B cell (primary cell): Measurements from ENCODE around the gene PLEK2. TPM values are rescaled to one million over a fixed set of nuclear protein-coding genes. Genes with fewer than 3 reads are reported as not detected.

Experiments
- ATAC-seq: fragments of 200-7000 bp; cut with Tn5 transposase; one replicate; pipeline ENCODE4 v1.10.0; 2021; ENCODE audit warnings: low read depth, mild to moderate bottlenecking, moderate number of reproducible peaks, moderate library complexity
- CTCF ChIA-PET: fragments of 350-600 bp; sonication (Branson Sonifier 250); formaldehyde crosslinking; loops from one replicate; lab custom pipeline; 2021; ENCODE audit warnings: antibody characterized with exemption, inconsistent platforms; lab: Charles Lee
- POLR2A ChIA-PET: fragments of 350-600 bp; sonication (Branson Sonifier 250); formaldehyde crosslinking; loops from one replicate; lab custom pipeline; 2021; ENCODE audit warnings: antibody characterized with exemption; lab: Charles Lee
- DNase-seq: peaks from one replicate; pipeline ENCODE4 v3.0.0; 2013
- H2AFZ ChIP-seq: 2 replicates; pipeline ENCODE4 v1.6.1; 2012; ENCODE audit warnings: mild to moderate bottlenecking, low read depth, low read length; ENCODE audit not compliant: insufficient read depth, poor library complexity, severe bottlenecking
- H3K27ac ChIP-seq, 2 donors: 1 replicate in 1 of 2; 2 replicates in 1 of 2; pipeline ENCODE4 v1.5.1; 2012 to 2013; ENCODE audit warnings: low read length in 2 of 2, mild to moderate bottlenecking in 2 of 2, moderate library complexity in 1 of 2
- H3K27me3 ChIP-seq, 4 experiments: fragments of 200-600 bp in 1 of 4; sonication (generic) in 1 of 4; replicated peaks in 1 of 4; 1 replicate in 2 of 4; 2 replicates in 2 of 4; pipeline versions ENCODE4 v1.6.1 to v1.7.0; 2013 to 2016; ENCODE audit warnings: low read length in 3 of 4, mild to moderate bottlenecking in 2 of 4, mixed read lengths in 1 of 4, moderate library complexity in 1 of 4; ENCODE audit not compliant: insufficient read depth in 4 of 4, control insufficient read depth in 3 of 4; ENCODE audit errors: control extremely low read depth in 1 of 4
- H3K36me3 ChIP-seq, 2 experiments: replicated peaks in 1 of 2; 1 replicate in 1 of 2; 2 replicates in 1 of 2; pipeline versions ENCODE4 v1.6.1 to v1.7.1; 2013; ENCODE audit warnings: low read length in 1 of 2; ENCODE audit not compliant: insufficient read depth in 2 of 2, control insufficient read depth in 1 of 2; ENCODE audit errors: control extremely low read depth in 1 of 2, extremely low read depth in 1 of 2
- H3K4me1 ChIP-seq, 2 donors: fragments of 200-600 bp in 1 of 2; sonication (generic) in 1 of 2; 1 replicate in 1 of 2; 2 replicates in 1 of 2; pipeline versions ENCODE4 v1.5.1 to v1.6.1; 2013 to 2017; ENCODE audit warnings: low read length in 2 of 2; ENCODE audit not compliant: control insufficient read depth in 2 of 2, insufficient read depth in 2 of 2
- H3K4me2 ChIP-seq: replicated peaks from 2 replicates; pipeline ENCODE3; 2012; ENCODE audit warnings: mild to moderate bottlenecking, low read depth, low read length; ENCODE audit not compliant: poor library complexity, severe bottlenecking
- H3K4me3 ChIP-seq, 5 experiments: fragments of 200-600 bp in 1 of 5; sonication (generic) in 1 of 5; 1 replicate in 3 of 5; 2 replicates in 2 of 5; pipeline versions ENCODE4 v1.5.1 to v1.7.0; 2011 to 2016; ENCODE audit warnings: low read length in 4 of 5, mild to moderate bottlenecking in 4 of 5, low read depth in 2 of 5, control low read depth in 1 of 5, moderate library complexity in 1 of 5; ENCODE audit not compliant: insufficient read depth in 1 of 5; ENCODE audit errors: control extremely low read depth in 1 of 5, extremely low read depth in 1 of 5
- H3K79me2 ChIP-seq: fragments of 200-600 bp; sonication (generic); one replicate; pipeline ENCODE4 v1.6.0; 2016; ENCODE audit warnings: low read length; ENCODE audit not compliant: control insufficient read depth, insufficient read depth
- H3K9ac ChIP-seq: fragments of 200-600 bp; sonication (generic); 2 replicates; pipeline ENCODE4 v1.6.1; 2017; ENCODE audit warnings: mild to moderate bottlenecking, low read length, moderate library complexity
- H3K9me3 ChIP-seq, 3 donors: one replicate each; pipeline versions ENCODE4 v1.6.1 to v1.7.1; 2013; ENCODE audit warnings: low read length in 2 of 3; ENCODE audit not compliant: control insufficient read depth in 2 of 3, insufficient read depth in 1 of 3; ENCODE audit errors: control extremely low read depth in 1 of 3
- H4K20me1 ChIP-seq: 2 replicates; pipeline ENCODE4 v1.6.0; 2012; ENCODE audit warnings: mild to moderate bottlenecking, low read length; ENCODE audit not compliant: insufficient read depth, control insufficient read depth, poor library complexity, severe bottlenecking
- H3K27ac Mint-ChIP-seq: one replicate; pipeline ENCODE4 v1.8.0; 2021; ENCODE audit warnings: mixed read lengths
- H3K27me3 Mint-ChIP-seq: one replicate; pipeline ENCODE4 v1.8.0; 2021; ENCODE audit warnings: mixed read lengths
- H3K4me1 Mint-ChIP-seq: one replicate; pipeline ENCODE4 v1.8.0; 2021; ENCODE audit warnings: mixed read lengths
- H3K4me3 Mint-ChIP-seq: one replicate; pipeline ENCODE4 v1.8.0; 2021; ENCODE audit warnings: mixed read lengths
- H3K9me3 Mint-ChIP-seq: one replicate; pipeline ENCODE4 v1.8.0; 2022; ENCODE audit warnings: mixed read lengths; ENCODE audit not compliant: insufficient read depth
- EZH2 ChIP-seq: IDR thresholded peaks from 2 replicates; pipeline ENCODE4 v1.6.1; 2012; ENCODE audit warnings: borderline replicate concordance, low read depth, mild to moderate bottlenecking, moderate library complexity, low read length; ENCODE audit not compliant: insufficient read depth, poor library complexity, severe bottlenecking
- WGBS: methylation state at CpG from one replicate; pipeline ENCODE4 v1.1.5; 2013; ENCODE audit warnings: missing lambda C conversion rate; ENCODE audit not compliant: insufficient coverage; 5-methylcytosine and 5-hydroxymethylcytosine counted together
- intact Hi-C: fragments of 100-400 bp; cut with micrococcal nuclease; formaldehyde crosslinking; loops from one replicate; pipeline ENCODE4 v1.10.0; 2022
- polyA plus RNA-seq: library from polyadenylated mRNA; depleted of rRNA; stranded (reverse); fragments of >200 nt; gene quantifications from 2 replicates; pipeline ENCODE4 v1.2.3, GENCODE V29; 2012
- total RNA-seq, 2 donors: library from RNA; stranded (reverse); fragments of 120-200 nt in 1 of 2; gene quantifications; 1 replicate in 1 of 2; 2 replicates in 1 of 2; pipeline versions ENCODE4 v1.2.3 to v1.2.4, GENCODE V29; 2013 to 2022
- TF ChIP-seq, protein P1 (sequence below): fragments of 200-600 bp; IDR thresholded peaks from one replicate; pipeline ENCODE4 v1.8.0; 2022; ENCODE audit warnings: antibody characterized with exemption, mild to moderate bottlenecking

Gene PLEK2
- total and polyA plus RNA-seq, 2 donors (not counting 1 experiment from before 2014, with no cell fraction given) = not detected

DNA sequence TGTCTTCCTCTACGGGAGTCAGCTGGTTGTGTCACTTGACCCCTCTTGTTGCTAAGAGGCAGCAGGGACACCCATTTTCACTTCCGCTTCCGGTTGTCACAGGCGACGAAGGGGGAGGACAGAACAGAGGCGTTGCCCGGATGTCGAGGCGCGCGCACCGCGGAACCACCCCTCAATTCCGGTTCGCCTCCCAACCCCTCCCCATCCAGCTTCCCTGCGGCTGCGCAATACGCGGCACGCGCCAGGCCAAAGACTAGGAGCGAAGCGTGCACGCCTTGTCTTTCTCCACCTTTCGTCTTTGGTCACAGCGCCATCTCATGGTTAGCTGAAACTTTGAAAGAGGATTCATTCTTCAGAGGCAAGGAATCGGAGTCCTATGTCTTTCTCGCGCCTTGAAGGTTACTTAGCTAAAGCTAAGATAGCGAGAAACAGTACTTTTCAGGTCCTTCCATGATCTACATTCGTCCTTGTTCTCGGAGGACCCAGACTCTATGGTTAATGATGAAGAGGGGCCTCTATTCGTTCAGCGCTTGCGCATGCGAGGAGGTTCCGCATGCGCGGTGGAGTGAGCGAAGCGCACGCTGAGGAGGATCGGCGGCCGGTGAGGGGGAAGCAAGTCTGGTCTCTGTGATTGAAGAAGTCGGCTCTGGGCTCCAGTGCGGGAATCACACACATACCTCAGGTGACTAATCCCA lies 52.0 kb downstream of the PLEK2 start, which contains the start of the genes ATP6V1D and EIF2S1:
Gene ATP6V1D, minus strand, starts transcription at position 30 of the 695 bp plus-strand sequence. CDS start 106 bp downstream, outside the sequence.
Gene EIF2S1, plus strand, starts transcription at position 554 of the 695 bp plus-strand sequence. CDS start 4,440 bp downstream, outside the sequence.
- H3K9ac ChIP-seq = peak within 1 kb of the TSS; percentile 96
- H3K79me2 ChIP-seq = peaks cover 94% of the 10 kb centered on the region
- H3K4me2 ChIP-seq = peak within 1 kb of the TSS; percentile 95
- peaks cover 33% of the 10 kb centered on the region for H4K20me1 ChIP-seq
- peak within 1 kb of the TSS; percentile 96 for H2AFZ ChIP-seq
- DNase-seq = peak; percentile 100
- Mint-ChIP-seq H3K4me3 (peak within 1 kb of the TSS; percentile 100), H3K27ac (peak within 1 kb of the TSS; percentile 100), H3K4me1 (peaks cover 50% of the 10 kb centered on the region), H3K27me3 (no peaks in the 10 kb centered on the region), H3K9me3 (no peaks in the 10 kb centered on the region)
- peak within 1 kb of the TSS; percentile 79 to 97 (median 93) for H3K4me3 ChIP-seq
- peak; percentile 90 for ATAC-seq
- intact Hi-C loops = loop anchor here (1.0 to 5.0 kb wide), 7 partner anchors 119 to 1792 kb away; partner anchors contain the start of genes DCAF5, GPHN, PALS1 and PIGH
- peaks cover 26% of the 10 kb centered on the region in 2 donors for H3K4me1 ChIP-seq
- H3K27me3 ChIP-seq = no peaks in the 10 kb centered on the region
- POLR2A ChIA-PET = interaction anchor here (0.8 kb wide), 1 partner anchor 240 kb away, joined by 4 read pairs; the partner anchor contains the start of gene PIGH
- no peaks in the 10 kb centered on the region for H3K9me3 ChIP-seq
- H3K27ac ChIP-seq = peak within 1 kb of the TSS; percentile 92 to 95
- no peak for TF ChIP-seq EZH2
- TF ChIP-seq, protein P1, sequence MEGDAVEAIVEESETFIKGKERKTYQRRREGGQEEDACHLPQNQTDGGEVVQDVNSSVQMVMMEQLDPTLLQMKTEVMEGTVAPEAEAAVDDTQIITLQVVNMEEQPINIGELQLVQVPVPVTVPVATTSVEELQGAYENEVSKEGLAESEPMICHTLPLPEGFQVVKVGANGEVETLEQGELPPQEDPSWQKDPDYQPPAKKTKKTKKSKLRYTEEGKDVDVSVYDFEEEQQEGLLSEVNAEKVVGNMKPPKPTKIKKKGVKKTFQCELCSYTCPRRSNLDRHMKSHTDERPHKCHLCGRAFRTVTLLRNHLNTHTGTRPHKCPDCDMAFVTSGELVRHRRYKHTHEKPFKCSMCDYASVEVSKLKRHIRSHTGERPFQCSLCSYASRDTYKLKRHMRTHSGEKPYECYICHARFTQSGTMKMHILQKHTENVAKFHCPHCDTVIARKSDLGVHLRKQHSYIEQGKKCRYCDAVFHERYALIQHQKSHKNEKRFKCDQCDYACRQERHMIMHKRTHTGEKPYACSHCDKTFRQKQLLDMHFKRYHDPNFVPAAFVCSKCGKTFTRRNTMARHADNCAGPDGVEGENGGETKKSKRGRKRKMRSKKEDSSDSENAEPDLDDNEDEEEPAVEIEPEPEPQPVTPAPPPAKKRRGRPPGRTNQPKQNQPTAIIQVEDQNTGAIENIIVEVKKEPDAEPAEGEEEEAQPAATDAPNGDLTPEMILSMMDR = peak; percentile 100
- 0% methylated on average over 41 of the region's 47 CpGs for WGBS
- CTCF ChIA-PET = interaction anchor here (0.8 to 1.6 kb wide), 13 partner anchors 8 to 1000 kb away, joined by 3 to 5 read pairs (median 3); partner anchors contain the start of genes PIGH and TMEM229B
- peaks cover 3 to 6% of the 10 kb centered on the region in 2 experiments for H3K36me3 ChIP-seq
